NCI-H187 treated with DMSO at 0.1 percent for 48 hours (cell line): ENCODE results near the gene EPHB1.
"Not testable (repeated sequence)": the region's sequence is repeated elsewhere in the genome, so short reads cannot be mapped to it uniquely, and the experiment has no call there.

Experiments used
- DNase-seq: peaks from one replicate; lab custom pipeline; 2025; lab: John Stamatoyannopoulos, UW

Gene EPHB1

DNA sequence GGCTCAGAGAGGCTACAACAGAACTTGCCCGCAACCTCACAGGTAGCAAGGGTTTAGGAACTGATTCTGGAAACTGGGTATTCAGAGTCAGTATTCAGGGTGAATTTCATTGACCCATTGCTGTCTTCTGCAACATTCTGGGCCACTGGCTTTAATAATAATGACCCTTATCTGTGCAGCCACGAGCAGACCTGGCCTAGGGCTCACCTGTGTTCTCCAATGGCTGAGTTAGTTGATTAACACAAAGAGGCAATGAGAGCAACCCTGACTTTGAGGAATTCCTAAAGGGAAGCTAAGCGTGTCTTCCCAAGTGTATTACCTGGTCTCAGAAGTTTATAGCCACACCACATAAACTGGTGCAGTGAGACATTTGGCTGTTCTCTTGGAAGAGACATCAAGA is 289.9 kb downstream of the EPHB1 start:
- DNase-seq = no peak

DNA sequence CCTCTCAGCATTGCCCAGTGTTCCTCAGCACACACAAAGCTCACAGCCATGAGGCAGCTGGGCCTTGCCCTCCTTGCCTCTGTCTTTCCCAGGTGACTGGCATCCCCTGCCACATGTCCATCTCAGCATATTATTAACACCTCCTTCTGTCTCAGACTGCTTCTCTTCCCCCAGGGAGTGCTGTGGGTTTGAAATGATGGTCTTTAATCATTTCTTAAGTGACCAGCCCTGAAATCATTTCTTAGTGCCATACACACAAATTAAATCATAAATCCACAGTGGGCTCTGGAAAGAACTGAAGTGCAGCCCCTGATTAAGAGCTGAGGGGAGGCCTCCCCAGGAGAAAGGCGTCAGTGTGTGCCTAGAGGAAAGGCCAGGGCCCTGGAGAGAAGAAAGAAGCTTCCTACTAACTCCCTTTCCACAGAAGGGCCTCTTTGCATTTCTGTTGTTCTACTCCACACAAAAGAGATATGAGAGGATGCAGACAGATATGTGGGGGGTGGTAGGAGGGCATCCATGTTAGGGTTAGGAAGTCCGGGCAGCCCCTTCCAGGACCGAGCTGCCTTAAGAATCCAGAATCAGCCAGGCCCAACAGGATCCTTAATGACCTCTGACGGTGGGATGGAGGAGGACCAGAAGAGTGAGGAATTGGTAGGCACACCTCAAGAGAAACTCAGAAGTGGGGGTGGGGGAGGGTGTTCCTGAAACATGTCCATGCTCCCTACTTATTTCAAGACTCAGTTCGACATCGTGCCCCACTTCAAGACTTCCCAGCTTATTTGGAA is 290.8 kb downstream of the EPHB1 start:
- no peak for DNase-seq

DNA sequence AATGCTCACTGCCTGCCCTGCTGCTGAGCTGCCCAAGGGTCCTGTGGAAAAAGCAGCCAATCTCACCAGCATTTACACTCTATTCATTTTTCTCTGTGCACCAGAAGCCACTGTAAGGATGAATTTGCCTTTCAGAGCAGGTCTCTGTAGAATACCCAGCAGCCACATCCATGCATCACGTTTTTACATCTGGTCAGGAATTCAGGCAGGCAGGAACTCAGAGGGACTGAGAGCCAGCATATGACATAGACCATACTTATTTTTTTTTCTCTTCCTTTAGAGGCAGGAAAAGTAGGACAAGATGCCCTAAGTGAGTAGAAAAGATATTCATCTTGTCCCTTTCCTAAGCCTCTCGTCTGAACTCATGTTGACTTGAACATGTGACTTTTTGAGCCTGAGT is 292.7 kb downstream of the EPHB1 start:
- no peak for DNase-seq

DNA sequence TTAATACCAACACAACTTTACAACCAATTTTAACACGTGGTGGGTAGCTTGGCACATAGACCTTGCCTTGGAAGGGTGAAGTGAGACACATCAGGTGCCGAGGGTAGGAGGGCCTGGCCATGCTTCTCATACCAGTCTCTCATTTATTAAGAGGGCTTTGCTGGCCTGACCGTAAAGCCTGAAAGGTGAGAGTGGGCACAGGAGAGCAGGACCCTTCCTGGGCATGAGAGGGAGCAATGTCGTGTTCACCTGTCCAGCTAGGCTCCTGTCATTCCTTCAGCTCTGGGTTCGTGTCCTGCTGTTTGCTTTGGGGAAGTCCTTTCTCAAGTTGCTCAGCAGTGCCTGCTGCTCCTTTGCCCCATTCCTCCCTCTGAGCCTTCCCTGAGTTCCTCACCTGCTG is 294.4 kb downstream of the EPHB1 start:
- DNase-seq = no peak

DNA sequence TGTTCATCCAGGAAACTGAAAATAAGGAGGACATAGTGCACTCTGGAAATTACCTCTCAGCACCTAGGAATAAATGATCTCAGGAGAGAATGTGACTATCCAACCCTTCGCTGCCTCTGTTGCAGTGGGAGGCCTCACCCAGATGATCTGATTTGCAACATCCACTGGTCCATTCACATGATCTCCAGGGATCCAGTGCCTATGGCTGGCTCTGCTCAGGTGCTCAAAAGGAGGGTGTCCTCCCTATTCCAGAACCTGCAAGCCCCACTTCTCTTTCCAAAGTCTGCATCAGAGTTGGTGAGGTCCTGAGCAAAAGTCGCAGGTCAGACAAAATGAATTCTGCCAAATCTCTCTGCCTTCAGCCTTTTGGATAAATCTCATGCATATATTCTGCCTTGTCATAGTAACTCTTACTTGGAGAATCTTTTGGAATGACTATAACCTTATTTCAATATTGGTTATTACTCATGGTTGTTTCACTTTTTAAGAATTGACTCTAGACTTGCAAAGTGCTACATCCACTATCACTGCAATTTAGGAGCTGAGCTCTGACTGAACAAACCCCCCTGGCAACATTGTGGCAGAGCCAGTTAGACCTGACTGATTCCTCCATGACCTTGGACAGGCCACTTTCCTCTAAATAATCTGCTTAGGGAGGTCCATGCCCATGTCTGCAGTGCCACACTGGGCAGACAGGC is 295.1 kb downstream of the EPHB1 start:
- no peak for DNase-seq

DNA sequence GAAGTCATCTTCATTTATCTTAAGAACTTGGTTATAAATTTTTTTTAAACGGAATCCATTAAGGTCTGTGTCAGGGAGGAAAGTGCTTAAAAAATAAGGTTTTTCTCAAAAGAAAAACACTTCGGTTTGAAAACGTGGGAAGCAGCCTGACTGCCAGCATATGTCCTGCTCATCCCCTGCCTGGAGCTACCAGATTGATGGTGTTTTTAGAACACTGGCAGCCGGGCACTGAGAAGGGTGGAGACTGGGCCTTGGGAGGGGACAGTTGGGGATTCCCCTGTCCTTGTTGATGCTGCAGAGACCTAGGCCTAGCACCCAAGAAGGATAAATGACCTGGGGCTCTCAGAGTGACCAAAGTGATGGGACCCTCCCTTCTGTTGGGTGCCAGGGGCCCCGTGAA is 296.9 kb downstream of the EPHB1 start:
- no peak for DNase-seq

DNA sequence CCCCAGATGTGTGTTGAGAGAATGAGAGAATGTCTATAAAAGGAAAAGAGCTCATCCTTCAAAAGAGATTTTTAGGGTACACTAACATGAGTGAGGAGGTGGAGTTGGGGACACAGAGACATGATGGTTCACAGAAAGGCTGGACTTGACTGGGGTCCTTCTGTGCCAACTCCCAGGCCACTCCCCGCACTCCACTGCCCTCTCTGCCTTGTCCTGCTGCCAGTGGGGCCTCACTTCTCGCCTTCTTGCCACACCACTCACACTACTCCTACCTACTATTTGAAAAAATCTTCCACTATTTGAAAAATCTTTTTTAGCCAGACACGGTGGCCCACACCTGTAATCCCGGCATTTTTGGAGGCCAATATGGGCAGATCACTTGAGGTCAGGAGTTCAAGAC is 298.1 kb downstream of the EPHB1 start:
- DNase-seq = no peak

DNA sequence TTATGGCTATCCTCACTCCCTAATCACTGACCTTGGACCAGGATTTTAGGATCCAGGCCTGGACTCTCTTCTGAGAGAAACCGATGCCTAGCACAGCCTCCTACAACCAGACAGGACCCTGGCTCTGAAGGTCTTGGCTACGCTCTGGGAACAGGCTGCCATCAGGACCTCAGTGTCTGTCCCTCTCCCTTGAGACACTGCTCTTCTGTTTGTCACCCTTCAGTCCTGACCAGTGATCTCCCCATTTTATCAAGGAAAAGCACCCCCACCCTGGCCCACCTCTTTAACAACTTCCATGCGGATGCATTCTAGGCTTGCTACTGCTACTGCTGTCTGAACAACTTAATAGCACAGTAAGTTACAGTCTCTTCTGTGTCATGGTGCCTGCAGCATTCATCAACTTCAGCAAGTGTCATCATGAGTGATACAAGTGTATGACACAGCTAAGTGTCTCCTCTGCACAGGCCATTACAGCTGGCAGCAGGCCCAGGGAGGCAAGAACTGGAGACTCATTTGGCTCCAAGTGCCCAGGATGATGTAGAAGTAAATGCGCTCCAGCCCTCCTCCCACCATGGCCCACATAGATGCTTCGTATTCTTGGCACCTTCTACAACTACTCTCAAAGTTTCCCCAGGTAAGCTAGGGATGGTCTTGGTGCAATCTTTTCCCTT is 302.4 kb downstream of the EPHB1 start:
- DNase-seq = peak; percentile 69

DNA sequence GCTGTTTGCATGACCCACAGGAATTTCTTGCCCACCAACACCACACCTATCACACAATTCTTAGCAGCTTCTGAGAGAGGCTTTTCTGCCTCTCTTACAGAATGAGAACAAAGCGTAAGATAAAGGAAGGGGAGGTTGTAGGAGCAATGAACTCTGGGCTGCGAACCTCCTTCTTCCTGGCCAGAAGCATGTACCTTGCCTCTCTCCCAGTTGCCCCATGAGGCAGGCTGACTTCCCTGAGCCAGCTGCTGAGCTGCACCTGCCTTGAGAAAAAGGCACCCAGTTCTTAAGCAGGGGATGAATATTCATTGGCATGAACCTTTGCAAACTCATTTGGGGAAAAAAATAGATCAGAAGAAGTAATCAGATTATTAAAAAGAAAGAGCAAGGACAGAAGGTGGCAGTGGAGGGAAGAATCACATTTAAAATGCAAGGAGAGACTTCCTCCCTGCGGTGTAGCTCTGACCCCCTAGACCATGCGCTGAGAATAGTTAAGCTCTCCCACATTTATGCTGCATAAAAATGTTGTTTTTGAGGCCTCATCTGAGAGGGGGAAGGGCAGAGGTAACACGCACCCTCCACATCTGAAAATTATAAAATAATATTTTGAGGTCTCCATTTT is 304.8 kb downstream of the EPHB1 start:
- DNase-seq = no peak

DNA sequence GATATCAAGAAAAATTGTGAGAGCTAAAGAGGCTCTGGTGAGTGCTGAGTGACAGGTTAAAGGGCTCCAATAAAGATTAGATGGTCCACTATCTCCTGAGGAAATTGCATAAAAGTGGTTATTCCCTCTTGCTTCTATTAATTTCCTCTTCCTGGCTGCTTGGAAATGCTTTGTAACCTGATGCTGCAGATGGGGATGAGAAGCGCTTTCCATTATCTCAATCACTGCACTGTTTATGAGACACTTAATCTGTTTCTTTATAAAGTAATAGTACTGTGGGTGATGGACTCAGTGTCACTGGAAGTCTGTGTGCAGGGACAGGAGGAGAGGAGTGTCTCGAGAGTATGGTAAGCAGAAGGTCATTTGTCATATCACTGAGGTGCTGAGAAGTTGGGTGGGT is 305.3 kb downstream of the EPHB1 start:
- peak; percentile 48 for DNase-seq

DNA sequence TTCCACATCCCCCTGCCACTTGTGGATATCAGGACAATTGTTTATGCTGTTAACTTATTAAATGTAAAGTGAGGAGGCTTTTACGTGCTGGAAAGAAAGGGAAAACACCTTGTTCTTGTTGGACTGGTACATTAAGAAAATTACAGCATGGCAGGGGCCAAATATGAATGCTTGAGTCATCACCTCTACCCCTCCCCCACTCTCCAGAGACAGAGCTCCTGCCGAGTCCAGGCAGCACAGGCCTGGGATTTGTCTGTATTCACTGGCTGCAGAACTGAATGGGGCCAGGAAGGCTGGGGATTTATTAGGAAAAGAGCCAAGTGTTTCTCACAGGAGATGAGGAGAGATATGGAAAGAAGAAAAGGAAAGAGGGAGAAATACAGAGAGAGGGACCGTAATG is 308.9 kb downstream of the EPHB1 start:
- no peak for DNase-seq

DNA sequence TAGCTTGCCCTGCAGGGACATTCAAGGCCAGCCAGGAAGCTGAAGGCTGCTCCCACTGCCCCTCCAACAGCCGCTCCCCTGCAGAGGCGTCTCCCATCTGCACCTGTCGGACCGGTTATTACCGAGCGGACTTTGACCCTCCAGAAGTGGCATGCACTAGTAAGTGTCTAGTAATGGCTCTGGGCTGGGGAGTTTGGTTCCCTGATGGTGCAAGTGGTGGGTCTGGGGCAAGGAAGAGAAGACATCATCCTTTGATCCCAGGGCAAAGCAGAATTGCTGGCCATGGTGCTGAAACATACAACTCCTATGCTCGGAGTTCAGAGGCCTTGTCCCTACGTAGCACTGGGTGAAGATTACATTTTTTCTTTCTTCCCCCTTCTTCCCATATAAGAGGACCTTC is 311.4 kb downstream of the EPHB1 start:
- no peak for DNase-seq

DNA sequence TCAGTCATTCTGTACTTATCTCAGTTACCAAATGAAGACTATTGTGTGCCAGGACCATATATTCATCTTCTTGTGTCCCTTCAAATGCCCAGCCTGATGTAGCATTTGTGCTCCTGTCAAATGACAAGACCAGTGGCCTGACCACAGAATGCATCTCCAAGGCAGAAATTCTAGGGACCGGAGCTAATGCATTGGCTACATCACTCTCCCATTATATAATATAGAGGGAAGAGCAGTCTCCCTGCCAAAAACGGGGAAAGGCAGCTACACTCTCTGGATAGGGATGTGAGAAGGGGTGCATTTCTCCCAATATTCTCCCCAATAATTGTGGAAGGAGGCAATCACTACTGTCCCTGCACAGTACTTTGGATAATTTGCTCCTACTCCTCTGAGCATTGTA is 312.0 kb downstream of the EPHB1 start:
- DNase-seq = no peak

DNA sequence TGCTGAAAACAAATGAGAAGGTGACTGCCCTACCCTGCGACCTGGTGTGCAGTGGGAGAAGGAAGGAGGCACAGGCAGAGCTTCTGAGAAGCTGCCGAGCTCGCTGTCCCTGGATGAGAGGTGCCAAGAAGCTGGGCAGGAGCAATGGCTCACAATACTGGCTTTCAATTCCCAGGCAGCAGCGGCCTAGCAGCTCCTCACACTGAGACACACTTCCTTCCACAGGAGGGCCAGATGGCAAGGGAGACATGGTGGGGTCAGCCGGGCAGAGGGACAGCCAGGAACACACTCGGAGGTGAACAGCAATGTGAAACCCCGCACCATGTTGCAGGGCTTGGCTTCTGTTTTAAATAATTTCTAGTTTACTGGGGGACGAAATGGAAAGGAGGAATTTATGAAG is 314.6 kb downstream of the EPHB1 start:
- DNase-seq = no peak

DNA sequence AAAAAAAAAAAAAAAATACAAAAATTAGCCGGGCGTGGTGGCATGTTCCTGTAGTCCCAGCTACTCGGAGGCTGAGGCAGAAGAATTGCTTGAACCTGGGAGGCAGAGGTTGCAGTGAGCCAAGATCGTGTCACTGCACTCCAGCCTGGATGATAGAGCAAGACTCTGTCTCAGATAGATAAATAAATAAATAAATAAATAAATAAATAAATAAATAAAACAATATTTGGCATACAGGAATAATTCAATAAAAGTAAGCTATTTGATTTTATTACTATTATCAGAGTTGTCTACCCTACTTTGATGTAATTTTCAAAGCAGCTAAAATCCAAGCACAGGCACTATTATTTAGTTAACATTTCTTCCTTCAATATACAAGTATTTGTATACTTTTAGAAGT is 319.5 kb downstream of the EPHB1 start:
- not testable (repeated sequence) for DNase-seq

DNA sequence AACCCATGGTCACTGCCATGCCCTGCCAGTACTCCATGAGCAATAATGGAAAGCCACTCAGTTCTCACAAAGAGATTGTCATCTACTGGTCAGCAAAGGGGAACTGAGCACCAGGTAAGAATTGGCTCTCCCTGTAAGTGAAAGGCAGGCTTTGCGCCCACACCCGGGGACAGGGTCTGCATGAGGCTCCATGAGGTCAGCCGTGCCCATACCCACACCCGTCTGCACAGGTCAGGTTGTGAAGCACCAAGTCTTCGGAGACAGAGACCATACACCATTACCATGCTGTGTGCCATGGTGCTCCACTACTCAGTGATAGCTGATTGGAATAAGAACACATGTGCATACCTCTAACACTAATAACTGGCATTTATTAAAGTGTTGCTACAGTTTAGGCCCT is 322.9 kb downstream of the EPHB1 start:
- no peak for DNase-seq

DNA sequence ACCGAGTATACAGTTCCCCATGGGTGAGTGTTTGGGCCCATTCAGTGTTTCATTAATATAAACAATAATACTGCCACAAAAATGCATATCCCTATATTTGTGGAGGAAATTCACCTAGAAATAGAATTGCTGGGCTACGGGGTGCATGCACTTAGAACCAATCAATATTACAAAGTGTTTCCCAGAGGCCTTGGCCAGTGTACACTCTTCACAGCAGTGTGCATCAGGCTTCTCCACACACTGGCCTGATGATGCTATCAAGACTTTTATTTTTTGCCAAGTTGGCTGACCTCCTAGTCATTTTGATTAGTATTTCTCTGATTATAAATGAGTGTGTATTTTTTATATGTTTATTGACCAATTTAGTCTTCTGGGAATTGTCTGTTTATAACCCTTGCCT is 323.7 kb downstream of the EPHB1 start:
- no peak for DNase-seq

DNA sequence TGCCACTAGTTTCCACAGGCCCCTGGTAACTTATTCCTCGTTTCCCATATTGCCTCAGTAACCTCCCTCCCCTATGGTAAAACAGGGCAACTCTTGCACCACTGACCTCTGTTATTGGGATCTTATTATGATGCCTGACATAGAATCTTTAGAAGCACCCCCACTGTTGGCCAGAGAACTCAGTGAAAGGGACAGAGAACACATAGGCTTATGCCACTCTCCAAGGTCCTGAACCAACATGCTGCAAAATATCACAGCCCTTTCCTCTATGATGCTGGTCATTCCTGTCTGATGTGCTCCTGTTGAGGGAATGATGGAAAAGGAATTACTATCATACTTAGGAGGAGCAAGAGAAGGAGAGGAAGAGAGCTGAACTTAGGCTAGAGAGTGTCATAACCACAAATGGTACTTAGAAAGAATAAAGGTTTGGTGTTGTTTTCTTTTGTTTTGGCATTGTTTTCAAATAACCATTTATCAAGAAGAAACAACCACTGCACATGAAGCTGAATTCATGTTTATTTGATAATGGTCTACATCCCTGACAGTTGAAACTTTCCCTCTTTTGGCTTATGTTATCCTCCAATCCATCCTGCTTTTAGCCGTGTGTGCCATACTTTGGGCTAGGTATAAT is 330.2 kb downstream of the EPHB1 start:
- DNase-seq = no peak

DNA sequence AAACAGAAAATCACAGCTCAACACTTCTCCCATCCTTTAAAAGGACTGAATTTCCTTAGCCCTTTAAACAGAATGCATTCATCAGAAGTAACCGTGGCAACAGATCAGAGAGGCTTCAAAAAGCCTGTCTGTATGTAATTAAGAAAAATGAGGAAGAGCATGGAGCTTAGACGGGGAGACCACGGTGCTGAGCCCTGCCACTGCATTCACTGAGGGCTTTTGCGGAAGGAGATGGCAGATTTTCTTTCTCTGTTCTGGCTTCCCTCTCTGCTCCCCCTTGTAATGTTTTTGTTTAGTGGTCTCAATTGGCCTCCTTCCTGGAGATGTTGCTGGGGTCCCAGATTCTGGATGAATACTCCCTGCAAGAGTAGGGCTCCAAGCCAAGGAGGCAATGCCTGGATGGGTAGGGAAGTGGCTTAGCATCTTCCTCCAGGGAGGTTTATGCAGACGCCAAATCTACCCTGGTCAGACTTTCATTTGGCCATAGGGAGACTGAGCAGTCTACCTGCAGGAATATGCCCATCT is 332.9 kb downstream of the EPHB1 start:
- DNase-seq = no peak

DNA sequence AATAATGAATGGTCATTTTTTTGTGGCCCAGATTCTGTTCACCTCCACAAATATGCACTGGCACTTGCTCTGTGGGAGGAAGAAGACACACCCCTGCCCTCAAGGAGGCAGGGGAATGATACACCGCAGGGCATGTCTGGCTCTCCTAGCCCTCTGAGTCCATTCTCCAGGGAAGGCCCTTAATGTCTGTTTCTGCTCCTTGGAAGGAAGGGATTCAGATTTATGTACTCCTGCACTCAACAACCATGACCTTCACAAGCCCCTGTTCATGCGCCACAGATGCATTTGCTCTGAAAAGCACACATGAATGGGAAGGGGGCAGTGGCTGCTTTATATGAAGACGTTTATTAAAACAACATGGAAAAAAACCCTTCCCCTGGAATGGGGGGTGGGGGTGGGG is 333.8 kb downstream of the EPHB1 start:
- DNase-seq = peak; percentile 15

DNA sequence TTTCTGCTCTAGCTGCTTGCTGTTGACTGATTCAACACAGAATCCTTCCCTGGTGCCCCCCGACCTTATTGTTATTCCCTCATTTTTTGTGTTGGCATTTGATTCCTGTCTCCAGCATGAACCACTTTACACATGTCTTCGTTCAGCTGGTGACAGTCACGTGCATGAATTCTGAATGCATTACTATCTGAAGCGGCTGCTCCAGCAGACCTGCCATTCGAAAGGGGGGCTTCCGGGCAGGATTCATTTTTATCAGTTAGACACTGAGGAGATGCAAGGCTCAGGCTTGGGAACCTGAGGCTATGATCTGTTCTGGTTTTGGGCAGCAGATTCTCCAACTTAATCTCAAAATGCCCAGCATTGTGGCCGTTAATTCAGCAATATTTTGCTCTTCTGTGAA is 336.2 kb downstream of the EPHB1 start:
- no peak for DNase-seq
